HG03432 (cell line): Measurements from ENCODE around the gene DACT3.
"Not testable (repeated sequence)": the region's sequence is repeated elsewhere in the genome, so short reads cannot be mapped to it uniquely, and the experiment has no call there.

Source experiments
- ATAC-seq: cut with Tn5 transposase; IDR thresholded peaks from one replicate; pipeline ENCODE4 v1.9.1; 2021; ENCODE audit warnings: mild to moderate bottlenecking, moderate library complexity; ENCODE audit not compliant: unreplicated experiment

The DACT3 gene

DNA sequence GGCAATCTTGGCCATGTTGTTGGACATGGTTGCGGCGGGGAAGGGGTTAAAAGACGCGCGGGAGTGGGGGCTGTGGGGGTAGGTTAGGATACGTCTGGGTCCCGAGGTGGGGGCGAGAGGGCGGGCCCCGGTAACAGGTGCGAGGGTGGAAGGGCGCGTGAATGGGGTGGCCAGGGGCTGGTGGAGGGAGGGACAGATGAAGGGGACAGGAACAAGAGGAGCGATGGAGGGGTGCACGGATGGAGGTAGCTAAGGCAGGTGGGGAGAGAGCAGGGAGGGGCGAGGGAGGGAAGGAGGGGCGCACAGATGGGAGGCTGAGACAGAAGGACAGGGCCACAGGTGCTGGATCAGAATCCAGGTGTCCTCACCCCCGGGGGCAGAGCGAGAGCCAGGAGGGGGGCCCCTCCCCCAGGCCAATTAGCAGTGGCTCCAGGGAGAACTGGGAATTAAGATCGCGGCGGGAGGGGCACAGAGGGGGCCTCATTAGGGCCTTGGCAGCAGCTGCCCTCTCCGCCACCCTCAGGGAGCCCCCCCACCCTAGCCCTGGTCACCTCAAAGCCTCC lies 26.2 kb downstream of the DACT3 start:
- no peak for ATAC-seq

DNA sequence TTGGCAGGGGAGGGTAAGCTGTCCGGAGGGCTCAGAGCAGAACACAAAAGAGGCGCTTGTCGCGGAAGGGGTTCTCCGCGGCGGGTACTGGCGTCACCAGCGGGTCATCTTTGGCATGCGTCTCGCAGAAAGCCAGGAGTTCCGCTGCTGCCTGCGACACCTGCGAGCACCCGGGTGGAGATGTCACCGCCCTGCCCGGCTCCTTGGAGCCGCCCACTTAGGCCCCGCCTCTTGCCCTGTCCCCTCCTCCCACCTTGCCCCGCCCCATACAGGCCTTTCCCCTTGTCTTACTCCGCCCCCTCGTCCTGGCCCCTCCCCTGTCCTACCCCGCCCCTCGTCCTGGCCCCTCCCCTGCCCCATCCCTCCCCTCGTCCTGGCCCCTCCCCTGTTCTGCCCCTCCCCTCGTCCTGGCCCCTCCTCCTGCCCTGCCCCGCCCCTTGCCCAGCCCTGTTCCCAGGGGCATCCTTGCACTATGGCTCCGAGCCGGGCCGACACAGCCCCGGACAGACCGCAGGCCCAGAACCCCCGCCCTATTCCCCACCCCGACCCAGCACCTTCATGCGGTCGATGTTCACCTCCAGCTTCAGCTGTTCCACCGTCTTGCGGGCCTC lies 26.8 kb downstream of the DACT3 start:
- ATAC-seq: peak; percentile 47

DNA sequence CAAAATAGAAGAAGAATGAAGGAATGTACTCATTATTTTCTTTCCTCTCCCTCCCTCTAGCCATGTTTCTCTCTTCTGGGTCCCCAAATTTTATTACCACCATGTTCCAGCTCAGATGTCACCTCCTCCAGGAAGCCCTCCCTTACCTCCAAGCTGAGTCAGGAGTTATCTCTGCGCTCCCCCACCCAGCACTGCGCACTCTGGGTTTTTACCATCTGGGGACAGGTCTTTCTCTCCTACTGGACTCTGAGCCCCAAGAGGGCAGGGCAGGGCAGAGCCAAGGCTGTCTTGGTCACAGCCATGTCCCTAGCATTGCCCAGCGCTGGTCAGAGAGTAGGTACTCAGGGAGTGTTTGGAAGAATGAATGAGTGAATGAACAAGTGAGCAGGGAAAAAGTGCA lies 27.9 kb downstream of the DACT3 start:
- ATAC-seq: no peak

DNA sequence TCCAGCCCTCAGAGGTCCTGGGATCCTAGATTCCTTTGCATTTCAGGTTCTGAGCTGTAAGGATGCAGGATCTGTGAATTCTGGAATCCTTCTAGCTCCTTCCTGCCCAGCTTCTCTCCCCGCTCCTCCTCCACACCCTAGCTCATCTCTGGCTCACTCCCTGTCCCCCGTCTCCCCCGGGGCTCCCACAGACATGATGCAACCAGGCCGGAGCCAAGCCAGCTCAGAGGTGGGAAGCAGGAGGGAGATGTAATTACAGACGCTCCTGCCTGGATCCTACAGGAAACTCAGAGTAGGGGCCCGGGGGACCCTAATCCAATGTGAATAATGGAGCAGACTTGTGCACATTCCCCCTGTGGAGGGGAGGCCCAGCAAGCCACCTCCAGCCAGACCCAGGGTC lies 29.5 kb downstream of the DACT3 start:
- no peak for ATAC-seq

DNA sequence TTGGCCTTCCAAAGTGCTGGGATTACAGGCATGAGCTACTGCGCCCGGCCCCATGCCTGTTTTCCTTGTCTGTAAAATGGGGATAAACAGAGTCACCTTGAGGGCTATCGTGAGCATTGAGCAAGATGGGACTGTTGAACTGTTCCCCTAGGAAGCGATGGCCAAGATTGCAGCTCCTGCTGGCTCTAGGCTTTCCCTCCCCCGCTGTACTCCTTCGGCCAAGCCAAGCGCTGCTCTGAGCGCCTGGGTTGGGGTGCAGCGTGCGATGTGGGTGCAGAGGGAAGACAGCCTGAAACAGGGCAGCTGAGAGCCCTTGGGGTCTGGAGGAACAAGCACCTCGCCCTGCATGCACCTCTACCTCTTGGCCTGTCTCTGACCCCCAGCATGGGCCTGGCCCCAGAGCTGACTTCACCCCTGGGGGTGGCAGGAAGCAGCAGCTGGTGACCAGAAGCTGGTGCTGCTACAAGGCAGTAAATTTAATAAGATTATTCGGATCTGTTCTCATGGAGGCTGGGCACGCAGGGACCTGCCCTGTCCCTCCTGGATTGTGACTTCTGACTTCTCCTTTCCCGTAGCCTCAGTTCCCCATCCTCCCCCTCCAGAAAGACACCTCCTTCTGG lies 30.3 kb downstream of the DACT3 start:
- no peak for ATAC-seq

DNA sequence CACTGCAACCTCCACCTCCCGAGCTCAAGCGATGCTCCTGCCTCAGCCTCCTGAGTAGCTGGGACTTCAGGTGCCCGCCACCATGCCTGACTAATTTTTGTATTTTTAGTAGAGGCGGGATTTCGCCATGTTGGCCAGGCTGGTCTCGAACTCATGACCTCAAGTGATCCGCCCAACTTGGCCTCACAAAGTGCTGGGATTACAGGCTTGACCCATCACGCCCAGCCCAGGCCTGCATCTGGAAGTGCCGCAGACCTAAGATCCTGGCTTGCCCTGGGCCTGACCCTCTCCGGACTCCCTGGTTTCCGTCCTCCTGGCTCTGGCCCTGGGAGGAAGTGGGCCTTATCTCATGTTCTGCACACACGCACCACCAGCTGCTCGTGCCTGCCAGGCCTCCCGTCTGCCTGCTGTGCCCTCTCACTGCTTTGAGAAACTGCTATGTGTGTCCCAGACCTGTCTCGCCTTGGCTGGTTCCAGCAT lies 31.4 kb downstream of the DACT3 start:
- ATAC-seq: no peak

DNA sequence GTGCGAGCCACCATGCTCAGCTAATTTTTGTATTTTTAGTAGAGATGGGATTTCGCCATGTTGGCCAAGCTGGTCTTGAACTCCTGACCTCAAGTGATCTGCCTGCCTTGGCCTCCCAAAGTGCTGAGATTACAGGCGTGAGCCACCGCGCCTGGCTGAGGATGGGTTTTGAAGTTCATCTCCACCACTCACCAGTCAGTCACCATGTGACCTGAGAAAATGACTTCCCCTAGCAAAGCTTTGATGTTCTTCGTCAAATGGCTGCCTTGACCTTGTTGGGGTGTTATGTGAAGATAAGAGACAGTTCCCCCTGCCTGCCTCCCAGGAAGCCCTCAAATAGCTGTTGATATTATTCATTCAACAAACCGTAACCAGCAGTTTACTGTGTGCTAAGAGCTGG lies 32.0 kb downstream of the DACT3 start:
- not testable (repeated sequence) for ATAC-seq

DNA sequence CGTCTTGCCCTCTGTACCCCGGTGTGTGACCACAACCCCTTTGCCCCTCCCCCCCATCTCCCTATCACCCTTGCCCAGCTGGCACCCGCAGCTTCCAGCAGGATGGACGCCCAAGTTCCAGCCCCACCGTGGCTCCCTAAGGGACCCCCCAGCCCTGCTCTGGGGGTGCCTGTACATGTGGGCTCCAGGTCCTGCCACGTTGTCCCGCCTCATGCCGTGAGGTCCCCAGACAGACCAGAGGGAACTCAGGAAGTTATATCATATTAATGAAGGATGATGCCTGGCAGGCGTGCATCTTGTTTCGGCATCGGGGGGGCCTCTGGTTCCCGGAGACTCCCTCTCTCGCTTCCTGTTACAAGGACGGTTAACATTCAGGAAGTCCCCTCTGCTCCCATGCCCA lies 34.5 kb downstream of the DACT3 start:
- ATAC-seq: no peak

DNA sequence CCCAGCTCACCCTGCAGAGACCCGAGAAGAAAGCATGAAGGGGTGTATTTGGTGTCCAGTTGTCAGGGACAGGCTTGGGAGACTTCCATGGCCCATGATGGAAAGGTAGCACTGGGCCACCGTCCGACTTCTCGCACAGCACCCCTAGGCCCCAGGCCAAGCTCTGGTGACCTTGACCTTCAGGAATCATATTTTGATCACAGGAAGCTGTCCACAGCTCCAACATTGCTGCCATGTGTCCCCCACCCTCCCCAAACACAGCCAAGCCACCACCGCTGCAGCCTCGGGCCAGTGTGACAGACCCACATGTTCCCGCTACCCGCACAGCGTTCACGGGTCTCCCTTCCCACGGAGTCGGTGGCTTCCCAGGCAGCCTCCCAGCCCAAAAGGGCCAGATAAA lies 35.3 kb downstream of the DACT3 start:
- ATAC-seq: no peak

DNA sequence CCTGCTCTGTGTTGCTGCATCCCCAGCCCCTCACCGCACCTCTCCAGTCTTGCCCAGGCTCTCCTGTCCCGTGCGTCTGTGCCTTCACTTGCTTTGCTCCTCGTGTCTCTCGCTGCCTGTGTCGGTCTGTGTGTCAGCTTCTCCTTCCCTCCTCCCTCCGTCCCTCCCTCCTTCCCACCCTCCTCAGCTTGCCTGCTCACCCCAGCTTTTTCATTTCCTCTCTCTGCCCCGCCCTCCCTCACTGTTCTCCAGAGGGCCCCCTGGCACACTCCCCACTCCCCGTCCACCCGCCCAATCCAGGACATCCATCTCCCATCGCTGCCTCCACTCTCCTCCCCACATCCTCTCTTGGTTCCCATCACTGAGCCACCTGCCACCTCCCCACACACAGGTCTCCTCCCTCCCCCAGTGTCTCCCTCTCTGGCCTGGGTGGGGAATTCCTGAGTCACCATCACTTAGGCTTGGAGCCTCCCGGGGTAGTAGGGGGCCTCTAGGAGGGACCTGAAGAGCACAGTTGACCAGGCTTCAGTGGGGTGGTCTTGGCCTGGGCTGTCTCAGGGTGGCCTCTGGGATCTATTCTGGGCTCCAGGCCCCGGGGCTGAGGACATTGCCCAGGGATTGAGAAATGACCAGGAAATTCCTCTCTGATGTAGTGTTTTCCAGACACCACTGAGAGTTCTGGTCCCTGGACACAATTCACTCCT lies 35.9 kb downstream of the DACT3 start, which contains the start of gene PTGIR:
PTGIR (minus strand) TSS at position 132 of the 704 bp plus-strand sequence. CDS start 864 bp downstream, outside the sequence.
- no peak for ATAC-seq

DNA sequence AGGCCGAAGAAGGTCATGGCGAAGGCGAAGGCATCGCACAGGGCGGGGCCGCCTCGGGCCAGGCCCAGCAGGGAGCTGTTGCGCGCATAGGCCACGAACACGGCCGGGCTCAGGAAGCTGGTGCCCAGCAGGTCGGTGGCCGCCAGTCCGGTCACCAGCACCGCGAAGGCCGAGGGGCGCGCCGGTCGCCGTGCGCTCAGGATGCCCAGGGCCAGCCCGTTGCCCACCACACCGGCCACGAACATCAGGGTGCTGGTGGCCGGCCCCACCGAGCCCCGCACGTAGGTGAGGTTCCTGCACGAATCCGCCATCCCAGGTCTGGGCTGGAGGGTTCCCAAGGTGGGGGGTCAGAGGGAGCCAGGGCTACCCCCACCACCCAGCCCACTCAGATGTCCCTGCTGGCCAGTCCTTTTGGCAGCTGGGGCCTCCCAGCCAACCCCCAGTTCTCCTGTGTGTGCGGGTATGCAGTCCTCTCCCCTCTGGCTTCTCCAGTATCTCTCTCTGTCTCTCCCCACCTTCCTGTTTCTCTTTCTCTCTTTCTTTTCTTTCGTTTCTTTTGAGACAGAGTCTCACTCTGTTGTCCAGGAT lies 37.0 kb downstream of the DACT3 start:
- no peak for ATAC-seq

DNA sequence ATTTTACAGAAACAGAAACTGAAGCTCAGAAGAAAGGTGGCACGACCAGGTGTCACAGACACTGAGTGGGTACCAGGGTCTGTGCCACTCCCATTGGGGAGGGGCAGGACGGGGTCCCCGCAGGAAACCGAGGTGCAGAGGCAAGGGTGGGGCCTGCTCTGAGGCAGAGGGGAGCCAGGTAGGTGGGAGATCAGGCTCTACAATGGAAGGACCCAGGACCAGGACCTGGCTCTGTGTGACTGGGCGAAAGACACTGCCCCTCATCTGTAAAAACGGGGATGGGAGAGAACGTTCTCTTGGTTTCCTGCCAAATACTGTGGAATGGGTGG lies 38.9 kb downstream of the DACT3 start:
- no peak for ATAC-seq

DNA sequence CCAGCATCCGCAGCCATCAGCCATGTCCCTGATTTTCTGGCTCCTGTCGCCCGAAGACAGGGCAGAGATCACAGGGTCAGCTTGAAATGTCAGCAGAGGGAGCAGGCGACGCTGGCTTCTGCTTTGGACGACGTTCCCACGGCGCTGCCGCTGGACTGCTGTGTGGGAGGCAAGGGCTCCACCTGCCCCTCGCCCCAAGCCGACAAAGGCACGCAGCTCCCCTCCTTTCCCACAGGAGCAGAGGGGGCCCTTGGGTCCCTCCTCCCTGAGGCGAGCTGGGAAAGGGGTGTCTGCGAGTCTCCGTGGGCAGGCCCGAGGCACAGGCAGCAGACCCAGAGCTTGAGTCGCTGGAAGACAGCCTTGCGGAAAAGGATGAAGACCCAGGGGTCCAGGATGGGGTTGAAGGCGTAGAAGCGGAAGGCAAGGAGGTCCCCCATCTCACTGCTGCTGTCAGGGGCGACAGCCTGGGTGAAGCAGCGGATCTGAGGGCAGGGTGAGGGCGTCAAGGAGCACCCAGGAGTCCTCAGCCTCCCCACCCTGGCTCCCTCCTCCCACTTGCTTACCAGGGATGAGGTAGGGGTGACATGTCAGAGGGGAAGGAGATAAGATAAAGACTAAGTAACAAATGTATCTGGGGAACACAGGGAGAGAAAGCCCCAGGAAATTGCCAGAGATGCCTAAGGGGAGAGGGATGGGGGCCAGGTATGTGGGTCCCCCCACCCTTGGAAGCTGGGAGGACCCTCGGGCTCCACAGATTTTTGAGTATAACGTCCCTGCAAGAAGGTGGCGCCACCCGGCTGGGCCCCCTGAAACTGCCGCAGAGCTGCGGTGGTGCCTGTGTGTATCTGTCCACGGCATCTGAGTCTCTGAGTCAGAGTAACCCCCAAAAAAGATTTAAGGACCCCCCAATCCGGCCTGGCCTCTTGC lies 39.5 kb downstream of the DACT3 start:
- ATAC-seq: no peak

DNA sequence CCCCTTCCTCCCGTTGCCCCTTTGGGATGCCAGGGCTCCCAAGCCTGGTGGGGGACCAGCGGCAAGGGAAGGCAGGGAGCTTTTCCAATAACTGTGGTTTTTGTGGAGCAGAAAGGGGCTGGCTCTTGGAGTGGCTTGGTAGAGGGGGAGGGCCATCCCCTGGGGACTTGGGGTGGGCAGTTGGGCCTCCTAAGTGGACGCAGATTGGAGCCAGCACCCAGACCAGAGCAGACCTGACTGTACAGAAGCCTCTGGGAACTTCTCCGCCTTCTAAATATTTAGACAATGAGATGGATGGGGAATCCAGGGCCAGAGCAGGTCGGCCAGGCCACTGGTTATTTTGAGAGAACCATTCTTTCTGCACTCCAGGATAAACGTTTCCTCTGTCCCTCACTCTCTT lies 40.3 kb downstream of the DACT3 start:
- no peak for ATAC-seq

DNA sequence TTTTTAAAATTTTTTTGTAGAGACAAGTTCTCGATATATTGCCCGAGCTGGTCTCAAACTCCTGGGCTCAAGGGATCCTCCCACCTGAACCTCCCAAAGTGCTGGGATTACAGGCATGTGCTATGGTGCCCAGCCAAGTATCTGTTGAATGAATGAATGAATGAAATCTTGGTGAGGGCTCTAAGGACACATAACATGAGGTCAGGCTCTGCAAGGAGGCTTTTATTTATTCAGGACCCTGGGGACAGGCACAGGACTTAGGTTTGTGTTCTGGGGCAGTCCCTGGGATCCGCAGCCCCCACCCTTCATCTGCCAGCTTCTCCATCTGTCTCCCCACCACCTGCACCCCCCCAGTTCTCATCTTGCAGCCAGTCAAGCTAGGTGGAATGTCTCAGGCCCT lies 40.7 kb downstream of the DACT3 start:
- no peak for ATAC-seq

DNA sequence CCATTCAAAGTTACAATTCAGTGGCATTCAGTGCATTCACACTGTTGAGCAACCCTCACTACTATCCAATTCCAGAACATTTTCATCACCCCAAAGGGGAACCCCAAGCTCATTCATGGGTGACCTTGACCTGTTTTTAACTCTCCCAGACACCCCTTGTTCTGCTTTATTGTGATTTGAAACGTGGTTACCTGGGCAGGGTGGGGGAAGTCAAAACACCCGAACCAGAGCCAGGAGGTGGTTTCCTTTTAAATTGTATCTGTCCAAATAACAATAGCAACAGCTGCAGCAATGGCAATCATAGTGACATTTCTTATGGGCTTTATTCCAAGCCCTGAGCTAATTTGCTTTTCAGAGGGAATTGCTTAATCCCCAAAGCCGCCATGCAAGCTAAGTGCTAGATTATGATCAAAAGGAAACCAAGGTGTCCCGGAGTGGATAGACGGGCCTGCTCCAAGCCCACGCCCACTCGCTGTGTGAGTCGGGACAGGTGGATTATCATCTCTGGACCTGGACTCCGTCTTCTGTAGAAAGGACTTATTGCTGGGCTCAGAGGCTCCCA lies 42.2 kb downstream of the DACT3 start:
- no peak for ATAC-seq

DNA sequence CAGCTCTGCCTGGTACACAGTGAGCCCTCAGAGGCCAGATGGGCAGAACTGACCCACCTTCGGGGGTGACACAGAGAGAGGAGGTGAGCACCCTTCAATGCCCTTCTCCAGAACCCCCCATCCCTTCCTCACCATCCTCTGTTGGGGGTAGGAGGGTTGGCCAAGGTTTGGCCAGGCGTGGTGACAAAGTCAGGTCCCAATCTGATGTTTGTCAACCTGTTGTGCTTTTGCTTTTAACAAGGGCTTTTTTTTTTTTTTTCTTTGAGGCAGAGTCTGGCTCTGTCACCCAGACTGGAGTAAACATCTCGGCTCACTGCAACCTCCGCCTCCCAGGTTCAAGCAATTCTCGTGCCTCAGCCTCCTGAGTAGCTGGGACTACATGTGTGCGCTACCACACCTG lies 43.4 kb downstream of the DACT3 start:
- no peak for ATAC-seq

DNA sequence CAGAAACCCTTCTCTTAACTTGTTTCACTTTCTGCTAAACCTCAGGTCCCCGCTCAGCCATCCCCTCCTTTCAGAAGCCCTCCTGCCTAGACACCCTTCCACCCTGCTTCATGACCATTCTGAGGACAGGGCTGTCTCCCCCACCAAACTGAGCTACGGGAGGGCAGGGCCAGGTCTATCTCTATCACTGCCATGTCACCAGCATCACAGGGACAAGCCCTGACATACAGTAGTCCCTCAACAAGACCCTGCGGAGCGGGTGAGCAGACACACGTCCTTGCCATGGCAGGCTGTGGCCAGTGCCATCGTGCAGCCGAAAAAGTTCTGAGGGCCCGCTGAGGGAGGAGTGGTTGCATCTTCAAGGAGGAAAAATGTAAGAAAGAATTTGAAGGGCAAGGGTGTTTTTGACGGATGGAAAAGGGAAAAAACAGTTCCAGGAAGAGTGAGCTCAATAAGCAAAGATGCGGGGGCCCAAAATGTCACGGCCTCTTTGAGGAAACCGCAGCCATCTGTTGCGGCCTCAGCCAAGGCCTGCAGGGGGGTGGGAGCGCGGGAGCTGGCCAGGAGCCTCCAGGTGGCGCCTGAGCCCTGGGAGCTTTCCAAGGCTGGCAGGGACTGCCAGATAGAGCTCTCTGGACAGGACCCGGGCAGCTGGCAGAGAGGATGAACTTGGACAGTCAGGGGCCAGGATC lies 44.2 kb downstream of the DACT3 start:
- no peak for ATAC-seq

DNA sequence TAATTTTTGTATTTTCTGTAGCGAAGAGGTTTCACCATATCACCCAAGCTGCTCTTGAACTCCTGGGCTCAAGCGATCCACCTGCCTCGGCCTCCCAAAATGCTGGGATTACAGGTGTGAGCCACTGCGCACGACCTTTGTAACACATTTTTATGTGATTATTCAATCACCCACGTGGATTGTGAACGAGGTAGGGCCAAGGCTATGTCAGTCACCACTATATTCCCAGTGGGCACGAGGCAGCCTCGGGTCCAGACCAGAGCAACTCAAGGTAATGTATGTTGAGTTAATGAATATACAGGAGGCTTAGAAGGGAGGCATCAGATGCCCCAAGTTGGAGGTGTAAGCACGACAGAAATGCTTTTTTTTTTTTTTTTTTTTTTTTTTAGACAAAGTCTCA lies 45.0 kb downstream of the DACT3 start:
- ATAC-seq: no peak
